ENCODE results near the gene CACNA2D3.

Gene CACNA2D3

DNA sequence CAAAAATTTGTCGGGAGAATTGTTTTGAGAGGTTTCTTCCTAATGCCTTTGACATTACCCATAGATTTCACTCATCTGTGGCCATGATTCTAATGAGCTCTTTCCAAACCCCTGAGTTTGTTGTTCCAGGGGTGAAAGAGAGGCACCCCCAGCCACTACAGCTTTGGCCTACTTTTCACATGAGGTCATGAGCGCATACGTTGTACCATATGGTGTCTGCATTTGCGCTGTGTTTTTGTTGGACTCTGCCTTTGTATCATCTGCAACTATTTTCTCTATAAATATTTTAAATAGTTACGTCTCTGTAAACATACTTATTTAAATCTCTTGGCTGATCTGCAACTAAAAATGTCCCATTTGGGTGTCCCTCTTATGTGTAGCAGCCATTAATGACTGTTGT lies 697.6 kb downstream of the CACNA2D3 start:
- H3K4me1 ChIP-seq: peaks cover 3% of the 10 kb centered on the region
- TF ChIP-seq, protein P1, sequence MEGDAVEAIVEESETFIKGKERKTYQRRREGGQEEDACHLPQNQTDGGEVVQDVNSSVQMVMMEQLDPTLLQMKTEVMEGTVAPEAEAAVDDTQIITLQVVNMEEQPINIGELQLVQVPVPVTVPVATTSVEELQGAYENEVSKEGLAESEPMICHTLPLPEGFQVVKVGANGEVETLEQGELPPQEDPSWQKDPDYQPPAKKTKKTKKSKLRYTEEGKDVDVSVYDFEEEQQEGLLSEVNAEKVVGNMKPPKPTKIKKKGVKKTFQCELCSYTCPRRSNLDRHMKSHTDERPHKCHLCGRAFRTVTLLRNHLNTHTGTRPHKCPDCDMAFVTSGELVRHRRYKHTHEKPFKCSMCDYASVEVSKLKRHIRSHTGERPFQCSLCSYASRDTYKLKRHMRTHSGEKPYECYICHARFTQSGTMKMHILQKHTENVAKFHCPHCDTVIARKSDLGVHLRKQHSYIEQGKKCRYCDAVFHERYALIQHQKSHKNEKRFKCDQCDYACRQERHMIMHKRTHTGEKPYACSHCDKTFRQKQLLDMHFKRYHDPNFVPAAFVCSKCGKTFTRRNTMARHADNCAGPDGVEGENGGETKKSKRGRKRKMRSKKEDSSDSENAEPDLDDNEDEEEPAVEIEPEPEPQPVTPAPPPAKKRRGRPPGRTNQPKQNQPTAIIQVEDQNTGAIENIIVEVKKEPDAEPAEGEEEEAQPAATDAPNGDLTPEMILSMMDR (IDR thresholded peaks at IDR 0.05): no peak
- H3K4me3 ChIP-seq (ENCODE audit: low read depth, low read length): no peak overlapping the region
- no peak overlapping the region for H3K4me2 ChIP-seq (ENCODE audit: low read length)
- H2AFZ ChIP-seq: no peak overlapping the region
- H3K9ac ChIP-seq: no peak overlapping the region
- no peak overlapping the region for H3K27ac ChIP-seq
- no peaks in the 10 kb centered on the region for H3K79me2 ChIP-seq
- H3K9me3 ChIP-seq (ENCODE audit: control insufficient read depth, low read length): no peaks in the 10 kb centered on the region
- H3K27me3 ChIP-seq (ENCODE audit: control insufficient read depth, insufficient read depth, low read length): no peaks in the 10 kb centered on the region
- H3K36me3 ChIP-seq (ENCODE audit: control insufficient read depth, insufficient read depth, low read length): no peaks in the 10 kb centered on the region

DNA sequence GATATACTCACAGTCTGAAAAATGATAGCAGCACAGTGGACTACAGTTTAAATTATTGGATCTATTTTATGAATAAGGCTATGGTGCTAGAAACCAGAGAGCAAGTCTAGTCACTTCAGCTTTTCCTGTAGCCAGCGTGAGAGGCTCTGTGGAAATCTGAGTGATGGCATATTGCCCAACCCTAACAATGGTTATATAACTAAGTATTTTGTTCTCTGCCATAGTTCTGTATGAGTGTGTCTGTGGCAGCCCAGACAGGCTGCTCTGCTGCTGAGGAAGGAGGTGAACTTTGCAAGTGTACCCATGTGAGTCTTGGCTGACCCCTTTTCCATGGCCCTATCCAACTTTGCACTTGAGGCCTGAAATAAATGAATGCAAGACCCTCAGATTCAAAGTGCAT lies 699.9 kb downstream of the CACNA2D3 start:
- H3K27me3 ChIP-seq (ENCODE audit: control insufficient read depth, insufficient read depth, low read length): no peaks in the 10 kb centered on the region
- H3K4me1 ChIP-seq: peaks cover 3% of the 10 kb centered on the region
- H3K79me2 ChIP-seq: no peaks in the 10 kb centered on the region
- no peaks in the 10 kb centered on the region for H3K9me3 ChIP-seq (ENCODE audit: control insufficient read depth, low read length)
- no peaks in the 10 kb centered on the region for H3K36me3 ChIP-seq (ENCODE audit: control insufficient read depth, insufficient read depth, low read length)
- H3K4me3 ChIP-seq (ENCODE audit: low read depth, low read length): no peak overlapping the region
- no peak overlapping the region for H3K4me2 ChIP-seq (ENCODE audit: low read length)
- no peak overlapping the region for H2AFZ ChIP-seq
- H3K9ac ChIP-seq: no peak overlapping the region
- TF ChIP-seq, protein P1 (IDR thresholded peaks at IDR 0.05): no peak
- no peak overlapping the region for H3K27ac ChIP-seq

DNA sequence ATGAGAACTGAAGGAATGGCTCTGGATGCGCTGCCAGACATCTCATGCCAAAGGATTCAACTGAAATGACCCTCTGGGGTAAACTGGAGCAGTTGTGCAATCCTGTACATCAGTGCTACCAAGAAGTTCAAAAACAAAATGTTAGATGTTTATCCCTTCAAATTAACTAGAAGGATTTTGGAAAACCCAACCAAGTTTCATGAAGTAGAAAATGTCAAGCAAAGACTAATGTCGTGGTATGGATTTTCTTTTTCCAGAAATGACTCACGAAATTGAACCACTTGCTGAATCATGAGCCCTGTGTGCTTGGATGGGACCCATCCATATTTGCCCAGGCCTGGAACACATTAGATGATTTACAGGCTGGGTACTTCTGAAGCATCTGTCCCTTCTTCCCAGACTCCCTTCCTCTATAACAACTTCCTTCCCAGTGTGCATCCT lies 703.9 kb downstream of the CACNA2D3 start:
- H3K9ac ChIP-seq: no peak overlapping the region
- no peak overlapping the region for H3K27ac ChIP-seq
- peaks cover 3% of the 10 kb centered on the region for H3K4me1 ChIP-seq
- no peak overlapping the region for H3K4me2 ChIP-seq (ENCODE audit: low read length)
- no peaks in the 10 kb centered on the region for H3K36me3 ChIP-seq (ENCODE audit: control insufficient read depth, insufficient read depth, low read length)
- H3K79me2 ChIP-seq: no peaks in the 10 kb centered on the region
- H2AFZ ChIP-seq: no peak overlapping the region
- TF ChIP-seq, protein P1 (IDR thresholded peaks at IDR 0.05): no peak
- no peaks in the 10 kb centered on the region for H3K27me3 ChIP-seq (ENCODE audit: control insufficient read depth, insufficient read depth, low read length)
- H3K9me3 ChIP-seq (ENCODE audit: control insufficient read depth, low read length): no peaks in the 10 kb centered on the region
- H3K4me3 ChIP-seq (ENCODE audit: low read depth, low read length): no peak overlapping the region

DNA sequence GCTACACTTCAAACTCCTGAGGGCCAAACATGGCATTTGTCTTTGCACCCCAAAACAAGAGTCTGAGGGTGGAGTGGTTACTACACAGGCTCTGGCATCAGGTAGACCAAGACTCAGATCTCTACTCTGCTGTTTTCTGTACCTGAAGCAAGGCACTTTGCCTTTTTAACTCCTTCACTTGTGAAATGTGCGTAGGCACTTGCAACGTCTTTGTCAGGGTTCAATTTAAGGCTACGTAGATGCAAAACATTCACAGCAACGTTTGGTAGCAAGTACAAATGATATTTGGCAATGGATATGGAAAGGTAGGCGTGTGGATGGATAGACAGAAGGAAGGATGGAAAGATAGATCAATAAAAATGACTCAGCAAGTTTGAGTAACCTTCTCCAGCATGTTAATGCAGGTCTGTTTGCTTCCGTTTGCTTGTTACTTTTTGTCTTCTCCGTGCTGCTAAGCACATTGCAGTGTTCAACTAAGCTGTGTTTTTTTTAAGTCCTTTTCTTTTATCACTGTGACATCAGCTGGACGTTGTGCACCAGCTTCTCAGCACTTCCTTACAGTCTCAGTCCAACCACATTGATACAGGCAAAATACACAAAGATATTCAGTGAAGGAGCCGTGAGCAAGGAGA lies 704.8 kb downstream of the CACNA2D3 start:
- H3K9ac ChIP-seq: no peak overlapping the region
- no peaks in the 10 kb centered on the region for H3K79me2 ChIP-seq
- no peak overlapping the region for H3K4me2 ChIP-seq (ENCODE audit: low read length)
- no peaks in the 10 kb centered on the region for H3K36me3 ChIP-seq (ENCODE audit: control insufficient read depth, insufficient read depth, low read length)
- H3K4me1 ChIP-seq: no peaks in the 10 kb centered on the region
- TF ChIP-seq, protein P1 (IDR thresholded peaks at IDR 0.05): no peak
- no peak overlapping the region for H2AFZ ChIP-seq
- H3K27me3 ChIP-seq (ENCODE audit: control insufficient read depth, insufficient read depth, low read length): no peaks in the 10 kb centered on the region
- no peak overlapping the region for H3K4me3 ChIP-seq (ENCODE audit: low read depth, low read length)
- no peaks in the 10 kb centered on the region for H3K9me3 ChIP-seq (ENCODE audit: control insufficient read depth, low read length)
- no peak overlapping the region for H3K27ac ChIP-seq

DNA sequence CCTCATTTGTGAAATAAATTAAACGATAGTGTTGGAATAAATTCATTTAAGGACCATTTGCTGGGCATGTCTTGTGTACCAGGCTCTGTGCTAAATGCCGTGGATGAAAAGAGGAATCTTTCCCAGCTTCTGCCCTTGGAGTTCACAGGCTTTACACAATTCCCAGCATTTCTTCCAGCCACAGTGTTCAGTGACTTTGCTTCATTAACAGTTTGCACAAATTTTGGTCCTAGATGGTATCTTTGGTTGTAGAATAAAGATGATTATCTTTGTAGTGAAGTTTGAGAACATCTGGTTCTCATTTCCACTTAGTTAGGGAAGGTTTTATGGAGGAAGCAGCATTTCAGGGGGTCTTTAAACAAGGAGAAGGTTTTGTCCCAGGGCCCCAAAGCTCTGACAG lies 705.4 kb downstream of the CACNA2D3 start:
- Histone ChIP-seq H3K4me3 (ENCODE audit: low read depth, low read length) (no peak overlapping the region), H3K27me3 (ENCODE audit: control insufficient read depth, insufficient read depth, low read length) (no peaks in the 10 kb centered on the region), H3K27ac (no peak overlapping the region), H3K9ac (no peak overlapping the region), H3K4me1 (no peaks in the 10 kb centered on the region), H3K36me3 (ENCODE audit: control insufficient read depth, insufficient read depth, low read length) (no peaks in the 10 kb centered on the region), H2AFZ (no peak overlapping the region), H3K4me2 (ENCODE audit: low read length) (no peak overlapping the region), H3K9me3 (ENCODE audit: control insufficient read depth, low read length) (no peaks in the 10 kb centered on the region), H3K79me2 (no peaks in the 10 kb centered on the region)
- TF ChIP-seq, protein P1 (IDR thresholded peaks at IDR 0.05): no peak

Measured in parathyroid adenoma (tissue), 2 donors.